ENCODE data around the gene TMEM45B.
"Not testable (repeated sequence)": the region's sequence is repeated elsewhere in the genome, so short reads cannot be mapped to it uniquely, and the experiment has no call there.

The TMEM45B gene

GRCh38 chr11:129814244-129815014 is 1.2 kb upstream of the TMEM45B start:
- H3K27me3 ChIP-seq (ENCODE audit: control insufficient read depth, insufficient read depth, low read length), result no peaks in the 10 kb centered on the region
- no peaks in the 10 kb centered on the region for H3K36me3 ChIP-seq (ENCODE audit: control insufficient read depth, insufficient read depth, low read length)
- H3K4me1 ChIP-seq (ENCODE audit: control insufficient read depth, insufficient read depth, low read length), result peaks cover 21% of the 10 kb centered on the region
- no peaks in the 10 kb centered on the region for H3K9me3 ChIP-seq (ENCODE audit: control insufficient read depth, low read length)
- H3K9ac ChIP-seq (ENCODE audit: low read length), result no peak overlapping the region
- H3K4me3 ChIP-seq (ENCODE audit: low read length), result no peak overlapping the region

DNA sequence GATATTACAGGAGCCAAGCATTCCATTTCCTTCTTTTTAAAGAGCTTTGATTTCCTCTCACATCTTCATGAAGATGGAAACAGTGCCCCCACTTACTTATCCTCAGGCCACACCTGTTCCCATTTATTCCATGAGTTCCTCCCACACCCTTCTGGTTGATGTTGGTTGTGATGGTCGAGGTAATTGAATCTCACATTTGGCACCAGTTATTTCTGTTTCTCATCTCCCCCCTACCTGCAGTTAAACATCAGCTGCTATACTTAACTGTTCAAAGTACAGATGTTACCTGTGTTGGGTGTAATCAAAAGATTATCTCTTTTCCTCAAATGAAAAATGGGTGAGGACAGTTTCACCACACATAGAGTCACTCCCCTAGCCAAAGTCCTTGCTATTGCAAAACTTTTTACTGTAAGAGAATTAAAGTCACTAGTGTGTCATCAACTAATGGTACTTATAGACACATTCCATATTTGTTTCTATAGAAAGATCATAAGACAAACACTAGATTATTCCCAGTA is 1.9 kb downstream of the TMEM45B start:
- no peak overlapping the region for H3K9ac ChIP-seq (ENCODE audit: low read length)
- H3K4me3 ChIP-seq (ENCODE audit: low read length), result no peak overlapping the region
- H3K27me3 ChIP-seq (ENCODE audit: control insufficient read depth, insufficient read depth, low read length), result no peaks in the 10 kb centered on the region
- peaks cover 21% of the 10 kb centered on the region for H3K4me1 ChIP-seq (ENCODE audit: control insufficient read depth, insufficient read depth, low read length)
- no peaks in the 10 kb centered on the region for H3K9me3 ChIP-seq (ENCODE audit: control insufficient read depth, low read length)
- no peaks in the 10 kb centered on the region for H3K36me3 ChIP-seq (ENCODE audit: control insufficient read depth, insufficient read depth, low read length)

GRCh38 chr11:129818236-129818635 is 2.6 kb downstream of the TMEM45B start:
- not testable (repeated sequence) for H3K4me3 ChIP-seq (ENCODE audit: low read length); H3K9ac ChIP-seq (ENCODE audit: low read length); H3K27me3 ChIP-seq (ENCODE audit: control insufficient read depth, insufficient read depth, low read length); H3K36me3 ChIP-seq (ENCODE audit: control insufficient read depth, insufficient read depth, low read length); H3K9me3 ChIP-seq (ENCODE audit: control insufficient read depth, low read length)
- H3K4me1 ChIP-seq (ENCODE audit: control insufficient read depth, insufficient read depth, low read length), result peaks cover 21% of the 10 kb centered on the region

DNA sequence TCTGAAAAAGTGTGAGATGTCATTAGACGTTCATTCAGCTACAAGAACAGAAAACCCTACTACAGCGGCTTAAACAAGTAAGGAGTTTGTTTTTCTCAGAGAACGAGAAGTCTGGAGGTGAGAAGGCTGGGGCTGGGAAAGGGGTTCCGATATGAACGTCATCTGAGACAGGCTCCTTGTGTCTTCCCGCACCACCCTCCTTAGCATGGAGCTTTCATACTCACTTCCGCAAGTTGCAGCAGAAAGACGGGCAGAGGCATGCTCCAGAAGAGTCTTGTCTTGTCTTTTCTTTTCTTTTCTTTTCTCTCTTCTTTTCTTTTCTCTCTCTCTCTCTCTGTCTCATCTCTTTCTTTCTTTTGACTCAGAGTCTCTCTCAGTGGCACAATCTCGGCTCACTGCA is 3.6 kb downstream of the TMEM45B start:
- H3K4me3 ChIP-seq (ENCODE audit: low read length), result no peak overlapping the region
- no peak overlapping the region for H3K9ac ChIP-seq (ENCODE audit: low read length)
- H3K4me1 ChIP-seq (ENCODE audit: control insufficient read depth, insufficient read depth, low read length), result peaks cover 21% of the 10 kb centered on the region
- no peaks in the 10 kb centered on the region for H3K36me3 ChIP-seq (ENCODE audit: control insufficient read depth, insufficient read depth, low read length)
- no peaks in the 10 kb centered on the region for H3K9me3 ChIP-seq (ENCODE audit: control insufficient read depth, low read length)
- H3K27me3 ChIP-seq (ENCODE audit: control insufficient read depth, insufficient read depth, low read length), result no peaks in the 10 kb centered on the region

DNA sequence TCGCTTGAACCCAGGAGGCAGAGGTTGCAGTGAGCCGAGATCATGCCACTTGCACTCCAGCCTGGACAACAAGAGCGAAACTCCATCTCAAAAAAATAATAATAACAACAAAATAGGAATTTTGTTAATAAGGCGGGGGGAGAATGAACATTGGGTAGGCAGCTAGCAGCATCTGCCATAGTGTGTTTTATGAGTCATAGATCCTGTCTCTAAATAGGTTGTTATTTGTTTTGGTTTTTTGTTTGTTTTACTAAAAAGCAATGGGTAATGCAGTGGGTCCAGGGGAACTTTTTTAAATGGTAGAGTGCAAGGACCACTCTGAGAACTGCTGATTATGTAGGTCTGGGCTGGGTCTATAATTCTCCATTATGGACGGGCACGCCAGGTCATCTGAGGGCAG is 4.6 kb downstream of the TMEM45B start:
- not testable (repeated sequence) for H3K9me3 ChIP-seq (ENCODE audit: control insufficient read depth, low read length); H3K27me3 ChIP-seq (ENCODE audit: control insufficient read depth, insufficient read depth, low read length); H3K36me3 ChIP-seq (ENCODE audit: control insufficient read depth, insufficient read depth, low read length); H3K9ac ChIP-seq (ENCODE audit: low read length); H3K4me3 ChIP-seq (ENCODE audit: low read length)
- peaks cover 24% of the 10 kb centered on the region for H3K4me1 ChIP-seq (ENCODE audit: control insufficient read depth, insufficient read depth, low read length)

DNA sequence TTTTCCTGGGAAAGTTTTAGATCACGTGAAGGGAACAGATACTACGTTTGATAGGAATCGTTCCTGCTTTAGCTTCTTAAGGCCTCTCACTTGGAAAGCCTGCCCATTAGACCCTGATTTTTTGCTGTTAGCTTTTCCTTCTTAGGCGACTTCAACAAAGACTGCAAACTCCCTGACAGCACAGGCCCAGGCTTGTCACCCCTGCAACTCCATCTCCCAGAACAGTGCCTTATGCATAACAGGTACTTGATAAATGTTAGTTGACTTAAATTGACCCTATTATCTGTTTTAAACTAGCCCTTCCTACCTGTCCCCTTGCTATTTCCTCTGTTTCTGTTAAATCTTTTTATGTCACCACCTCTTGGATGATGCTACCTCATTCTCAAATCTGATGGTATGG is 7.6 kb downstream of the TMEM45B start:
- H3K9me3 ChIP-seq (ENCODE audit: control insufficient read depth, low read length); H3K9ac ChIP-seq (ENCODE audit: low read length); H3K36me3 ChIP-seq (ENCODE audit: control insufficient read depth, insufficient read depth, low read length); H3K27me3 ChIP-seq (ENCODE audit: control insufficient read depth, insufficient read depth, low read length); H3K4me3 ChIP-seq (ENCODE audit: low read length): not testable (repeated sequence)
- H3K4me1 ChIP-seq (ENCODE audit: control insufficient read depth, insufficient read depth, low read length), result peaks cover 29% of the 10 kb centered on the region

DNA sequence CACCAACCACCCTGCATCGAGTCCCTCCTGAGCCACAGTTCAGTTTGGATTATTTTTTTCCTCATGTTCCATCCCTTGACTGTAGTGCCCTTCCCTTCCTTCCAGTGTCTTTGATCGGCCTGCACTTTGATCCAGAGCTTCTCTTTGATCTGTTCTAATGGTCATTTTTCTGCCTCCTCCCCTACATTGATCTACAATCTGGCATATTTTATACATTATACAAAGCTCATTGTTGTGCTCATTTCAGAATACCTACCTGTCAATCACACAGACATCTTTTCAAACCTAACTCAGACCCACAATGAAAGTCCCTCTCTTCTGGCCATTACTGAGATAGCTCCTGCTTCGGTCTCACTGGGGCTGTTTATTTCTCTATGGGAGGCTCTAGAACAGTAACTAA is 8.2 kb downstream of the TMEM45B start:
- not testable (repeated sequence) for H3K27me3 ChIP-seq (ENCODE audit: control insufficient read depth, insufficient read depth, low read length); H3K9ac ChIP-seq (ENCODE audit: low read length); H3K9me3 ChIP-seq (ENCODE audit: control insufficient read depth, low read length); H3K4me3 ChIP-seq (ENCODE audit: low read length); H3K36me3 ChIP-seq (ENCODE audit: control insufficient read depth, insufficient read depth, low read length)
- peaks cover 28% of the 10 kb centered on the region for H3K4me1 ChIP-seq (ENCODE audit: control insufficient read depth, insufficient read depth, low read length)

DNA sequence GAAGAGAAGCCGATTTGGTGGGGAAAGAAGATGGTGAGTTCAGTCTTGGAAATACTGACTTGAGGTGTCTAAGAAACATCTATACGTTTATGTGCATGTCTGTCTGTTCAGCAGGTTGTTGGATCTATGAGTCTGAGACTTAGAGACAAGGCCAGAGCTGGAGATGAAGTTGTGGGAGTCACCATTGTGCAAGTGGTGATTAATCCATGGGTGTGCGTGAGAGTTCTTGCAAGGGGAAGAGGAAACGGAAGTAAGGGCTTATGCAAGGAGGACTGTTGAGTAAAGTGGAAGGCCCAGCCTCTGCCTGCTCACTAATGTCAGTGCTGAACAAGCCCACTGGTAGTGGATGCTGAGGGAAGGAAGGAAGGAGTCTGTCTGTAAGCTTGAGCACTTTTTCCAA is 9.7 kb downstream of the TMEM45B start:
- no peaks in the 10 kb centered on the region for H3K27me3 ChIP-seq (ENCODE audit: control insufficient read depth, insufficient read depth, low read length)
- no peak overlapping the region for H3K4me3 ChIP-seq (ENCODE audit: low read length)
- no peaks in the 10 kb centered on the region for H3K36me3 ChIP-seq (ENCODE audit: control insufficient read depth, insufficient read depth, low read length)
- H3K9me3 ChIP-seq (ENCODE audit: control insufficient read depth, low read length), result no peaks in the 10 kb centered on the region
- H3K4me1 ChIP-seq (ENCODE audit: control insufficient read depth, insufficient read depth, low read length), result peaks cover 32% of the 10 kb centered on the region
- no peak overlapping the region for H3K9ac ChIP-seq (ENCODE audit: low read length)

DNA sequence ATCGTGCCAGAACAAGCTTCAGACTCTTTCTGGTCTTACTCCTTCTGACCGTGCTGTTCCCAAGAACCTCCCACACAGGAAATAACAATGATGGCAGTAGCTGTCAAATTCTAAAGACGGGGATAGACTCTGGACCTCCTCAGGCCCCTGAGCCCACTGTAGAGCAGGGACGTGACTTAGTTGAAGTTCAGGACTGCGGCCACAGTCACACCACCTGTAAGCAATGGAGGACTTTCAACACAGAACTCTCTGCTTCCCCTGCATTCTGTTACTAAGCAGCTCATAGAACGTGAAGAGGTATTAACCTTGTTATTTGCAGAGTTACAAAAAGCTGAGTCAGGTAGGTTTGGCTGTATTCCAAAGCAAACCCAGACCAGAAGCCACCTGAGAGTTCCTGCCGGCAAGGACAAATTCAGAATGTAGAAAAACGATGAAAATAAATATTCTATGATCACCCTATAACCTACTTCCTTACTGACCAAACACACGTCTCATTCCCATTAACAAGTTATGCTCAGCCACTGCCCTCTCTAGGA is 12.7 kb downstream of the TMEM45B start:
- H3K9me3 ChIP-seq (ENCODE audit: control insufficient read depth, low read length), result no peaks in the 10 kb centered on the region
- H3K4me1 ChIP-seq (ENCODE audit: control insufficient read depth, insufficient read depth, low read length), result peaks cover 32% of the 10 kb centered on the region
- H3K36me3 ChIP-seq (ENCODE audit: control insufficient read depth, insufficient read depth, low read length), result no peaks in the 10 kb centered on the region
- no peak overlapping the region for H3K4me3 ChIP-seq (ENCODE audit: low read length)
- H3K27me3 ChIP-seq (ENCODE audit: control insufficient read depth, insufficient read depth, low read length), result no peaks in the 10 kb centered on the region
- H3K9ac ChIP-seq (ENCODE audit: low read length), result peak overlapping the region; percentile 62

DNA sequence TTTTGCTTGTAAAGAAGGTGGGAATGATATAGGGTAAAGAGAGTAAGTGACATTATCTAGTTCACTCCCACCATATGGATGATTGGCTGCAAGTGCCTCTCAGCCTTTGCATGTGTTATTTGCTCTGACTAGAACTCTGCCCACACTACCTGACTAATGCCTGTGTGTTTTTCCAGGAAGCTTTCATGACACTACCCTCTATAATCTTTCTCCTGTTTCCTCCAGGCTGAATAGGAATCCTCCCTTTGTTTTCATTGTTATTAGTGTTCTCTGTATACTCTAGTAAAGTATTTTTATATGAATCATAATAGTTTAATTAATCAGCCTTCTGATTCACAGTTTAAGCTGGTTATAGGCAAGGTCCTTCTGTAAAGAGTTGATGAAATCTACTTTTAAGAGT is 13.8 kb downstream of the TMEM45B start:
- not testable (repeated sequence) for H3K27me3 ChIP-seq (ENCODE audit: control insufficient read depth, insufficient read depth, low read length); H3K4me3 ChIP-seq (ENCODE audit: low read length); H3K9me3 ChIP-seq (ENCODE audit: control insufficient read depth, low read length); H3K36me3 ChIP-seq (ENCODE audit: control insufficient read depth, insufficient read depth, low read length); H3K9ac ChIP-seq (ENCODE audit: low read length)
- H3K4me1 ChIP-seq (ENCODE audit: control insufficient read depth, insufficient read depth, low read length), result peaks cover 32% of the 10 kb centered on the region

DNA sequence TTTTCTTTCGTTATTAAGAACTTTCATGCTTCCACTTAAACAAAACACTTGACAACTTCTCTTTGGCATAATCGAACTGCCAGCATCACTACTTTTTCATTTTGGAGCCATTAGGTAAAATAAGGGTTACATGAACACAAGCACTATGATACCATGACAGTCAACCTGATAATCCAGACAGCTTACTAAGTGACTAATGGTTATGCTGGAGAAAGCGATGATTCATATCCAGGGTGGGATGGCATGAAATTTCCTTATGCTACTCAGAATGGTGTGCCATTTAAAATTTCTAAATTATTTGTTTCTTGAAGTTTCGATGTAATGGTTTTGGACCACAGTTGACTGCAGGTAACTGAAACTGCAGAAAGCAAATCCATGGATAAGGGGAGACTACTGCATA is 15.6 kb downstream of the TMEM45B start:
- not testable (repeated sequence) for H3K27me3 ChIP-seq (ENCODE audit: control insufficient read depth, insufficient read depth, low read length); H3K4me3 ChIP-seq (ENCODE audit: low read length); H3K9me3 ChIP-seq (ENCODE audit: control insufficient read depth, low read length); H3K36me3 ChIP-seq (ENCODE audit: control insufficient read depth, insufficient read depth, low read length); H3K9ac ChIP-seq (ENCODE audit: low read length)
- H3K4me1 ChIP-seq (ENCODE audit: control insufficient read depth, insufficient read depth, low read length), result peaks cover 22% of the 10 kb centered on the region

DNA sequence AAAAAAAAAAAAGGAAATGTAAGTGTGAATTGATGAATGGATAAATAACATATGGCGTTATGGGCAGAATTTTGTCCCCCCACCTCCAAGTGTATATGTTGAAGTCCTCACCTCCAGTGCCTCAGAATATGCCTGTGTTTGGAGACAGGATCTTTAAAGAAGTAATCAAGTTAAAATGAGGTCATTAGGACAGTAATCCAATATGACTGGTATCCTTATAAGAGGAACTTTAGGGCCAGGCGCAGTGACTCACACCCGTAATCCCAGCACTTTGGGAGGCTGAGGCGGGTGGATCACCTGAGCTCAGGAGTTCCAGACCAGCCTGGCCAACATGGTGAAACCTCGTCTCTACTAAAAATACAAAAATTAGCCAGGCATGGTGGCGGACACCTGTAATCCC is 17.6 kb downstream of the TMEM45B start:
- not testable (repeated sequence) for H3K36me3 ChIP-seq (ENCODE audit: control insufficient read depth, insufficient read depth, low read length); H3K9me3 ChIP-seq (ENCODE audit: control insufficient read depth, low read length); H3K27me3 ChIP-seq (ENCODE audit: control insufficient read depth, insufficient read depth, low read length); H3K9ac ChIP-seq (ENCODE audit: low read length); H3K4me3 ChIP-seq (ENCODE audit: low read length)
- peaks cover 11% of the 10 kb centered on the region for H3K4me1 ChIP-seq (ENCODE audit: control insufficient read depth, insufficient read depth, low read length)
